ENCODE measurements around the gene C3orf20. TPM values are rescaled to one million over a fixed set of nuclear protein-coding genes. Genes with fewer than 3 reads are reported as not detected.

Gene C3orf20
- total RNA-seq, 2 donors from 2014 or later, result not detected

GRCh38 chr3:14631687-14632441, 43.1 kb upstream of the C3orf20 start:
- DNase-seq (ENCODE audit: low spot score), result no peak
- TF ChIP-seq CTCF (IDR thresholded peaks at IDR 0.05), result no peak
- H3K9me3 ChIP-seq, result peaks cover 0 to 7% of the 10 kb centered on the region in 2 donors

GRCh38 chr3:14632442-14632930, 42.5 kb upstream of the C3orf20 start:
- TF ChIP-seq CTCF (IDR thresholded peaks at IDR 0.05), result no peak
- DNase-seq (ENCODE audit: low spot score), result no peak
- H3K27me3 ChIP-seq, result no peaks in the 10 kb centered on the region
- no peak overlapping the region for H3K4me3 ChIP-seq
- H3K27ac ChIP-seq, result no peak overlapping the region
- no peaks in the 10 kb centered on the region for H3K36me3 ChIP-seq
- no peaks in the 10 kb centered on the region for H3K4me1 ChIP-seq
- H3K9me3 ChIP-seq, result peaks cover 0 to 7% of the 10 kb centered on the region in 2 donors

More at GRCh38 chr3:14631687-14632441, 43.1 kb upstream of the C3orf20 start:
- H3K27ac ChIP-seq, result no peak overlapping the region
- no peaks in the 10 kb centered on the region for H3K36me3 ChIP-seq
- no peaks in the 10 kb centered on the region for H3K27me3 ChIP-seq
- H3K4me1 ChIP-seq, result no peaks in the 10 kb centered on the region
- no peak overlapping the region for H3K4me3 ChIP-seq

GRCh38 chr3:14633417-14633816, 41.5 kb upstream of the C3orf20 start:
- Histone ChIP-seq H3K27me3 (no peaks in the 10 kb centered on the region), H3K27ac (no peak overlapping the region), H3K9me3 (peaks cover 0 to 3% of the 10 kb centered on the region in 2 donors), H3K36me3 (no peaks in the 10 kb centered on the region), H3K4me1 (no peaks in the 10 kb centered on the region), H3K4me3 (no peak overlapping the region)
- peak; percentile 51 for DNase-seq (ENCODE audit: low spot score)
- no peak for TF ChIP-seq CTCF (IDR thresholded peaks at IDR 0.05)

GRCh38 chr3:14633819-14634424, 41.0 kb upstream of the C3orf20 start:
- peak; percentile 74 to 77 for TF ChIP-seq CTCF (IDR thresholded peaks at IDR 0.05)
- H3K9me3 ChIP-seq, result no peaks in the 10 kb centered on the region
- H3K4me1 ChIP-seq, result no peaks in the 10 kb centered on the region
- H3K36me3 ChIP-seq, result no peaks in the 10 kb centered on the region
- peak; percentile 69 for DNase-seq (ENCODE audit: low spot score)
- no peak overlapping the region for H3K4me3 ChIP-seq
- no peaks in the 10 kb centered on the region for H3K27me3 ChIP-seq
- H3K27ac ChIP-seq, result no peak overlapping the region

GRCh38 chr3:14634763-14635400, 40.1 kb upstream of the C3orf20 start:
- H3K4me1 ChIP-seq, result no peaks in the 10 kb centered on the region
- TF ChIP-seq CTCF (IDR thresholded peaks at IDR 0.05), result no peak
- no peaks in the 10 kb centered on the region for H3K36me3 ChIP-seq
- H3K27me3 ChIP-seq, result no peaks in the 10 kb centered on the region
- no peaks in the 10 kb centered on the region for H3K9me3 ChIP-seq
- DNase-seq (ENCODE audit: low spot score), result no peak
- H3K4me3 ChIP-seq, result no peak overlapping the region
- H3K27ac ChIP-seq, result no peak overlapping the region
